ENCODE data around the gene RAPGEF4. TPM values are rescaled to one million over a fixed set of nuclear protein-coding genes. Genes with fewer than 3 reads are reported as not detected.

RAPGEF4 gene
- total RNA-seq, 1 donor from 2014 or later = 6.1 TPM

DNA sequence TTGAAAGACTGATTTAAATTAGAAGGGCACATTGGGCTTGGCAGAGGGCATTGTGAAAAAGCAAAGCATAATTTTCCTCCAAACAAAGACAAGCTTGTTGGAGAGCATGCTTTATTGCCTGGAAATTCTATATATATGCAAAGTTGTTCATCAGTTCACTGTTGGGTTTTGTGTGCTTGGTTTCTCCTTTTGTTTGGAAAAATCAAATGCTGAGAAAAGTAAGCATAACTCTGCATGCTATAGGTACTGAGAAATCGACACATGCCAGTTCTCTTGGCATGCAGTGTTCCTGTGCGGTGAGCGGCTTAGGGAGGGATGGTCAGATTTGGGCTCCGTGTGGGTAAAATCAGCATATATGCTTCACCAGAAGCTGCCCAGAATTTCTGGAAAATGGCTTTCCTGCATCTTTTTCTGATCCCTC lies 161.0 kb downstream of the RAPGEF4 start:
- DNase-seq (ENCODE audit: low read depth, low spot score) = no peak

- DNase-seq (ENCODE audit: low read depth, low spot score) = no peak
Observed at GRCh38 chr2:172900871-172901270, 165.2 kb downstream of the RAPGEF4 start.

DNA sequence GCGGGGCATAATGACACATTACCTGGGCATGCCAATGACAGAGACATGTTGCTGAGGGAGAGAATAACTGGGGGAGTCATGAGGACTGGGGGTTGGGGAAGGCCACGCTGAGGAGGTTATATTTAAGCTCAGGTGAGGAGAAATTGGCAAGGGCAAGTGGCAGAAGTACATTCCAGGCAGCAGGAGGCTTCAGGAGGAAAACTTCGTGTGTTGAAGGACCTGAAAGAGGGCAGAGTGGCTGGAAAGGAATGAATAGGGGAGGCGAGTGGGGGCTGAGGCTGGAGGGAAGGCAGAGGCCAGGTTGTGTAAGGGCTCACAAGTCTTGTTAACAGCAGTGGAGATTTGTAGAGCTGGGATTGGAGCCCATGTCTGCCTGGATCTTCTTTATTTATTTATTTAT lies 166.3 kb downstream of the RAPGEF4 start:
- DNase-seq (ENCODE audit: low read depth, low spot score) = no peak

DNA sequence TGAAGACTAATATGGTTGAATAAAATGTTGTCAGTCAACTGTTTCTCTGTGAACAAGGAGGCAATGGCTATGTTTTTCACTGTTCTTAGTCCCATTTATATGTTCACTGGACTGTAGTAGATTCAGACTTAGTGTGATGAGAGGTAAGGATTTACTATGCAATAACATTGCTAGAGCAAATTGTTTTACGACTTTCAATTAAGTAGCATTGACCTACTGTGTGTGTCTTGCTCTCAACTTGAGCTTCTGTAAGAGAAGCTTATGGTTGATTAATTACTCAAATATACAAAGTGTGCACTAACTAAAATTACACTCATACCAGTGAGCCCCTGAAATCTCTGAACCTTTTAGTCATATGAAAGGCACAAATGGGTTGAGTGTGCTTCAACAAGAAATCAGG lies 168.6 kb downstream of the RAPGEF4 start:
- DNase-seq (ENCODE audit: low read depth, low spot score) = no peak

- no peak for DNase-seq (ENCODE audit: low read depth, low spot score)
Observed at GRCh38 chr2:172905937-172906811, 170.5 kb downstream of the RAPGEF4 start.

DNA sequence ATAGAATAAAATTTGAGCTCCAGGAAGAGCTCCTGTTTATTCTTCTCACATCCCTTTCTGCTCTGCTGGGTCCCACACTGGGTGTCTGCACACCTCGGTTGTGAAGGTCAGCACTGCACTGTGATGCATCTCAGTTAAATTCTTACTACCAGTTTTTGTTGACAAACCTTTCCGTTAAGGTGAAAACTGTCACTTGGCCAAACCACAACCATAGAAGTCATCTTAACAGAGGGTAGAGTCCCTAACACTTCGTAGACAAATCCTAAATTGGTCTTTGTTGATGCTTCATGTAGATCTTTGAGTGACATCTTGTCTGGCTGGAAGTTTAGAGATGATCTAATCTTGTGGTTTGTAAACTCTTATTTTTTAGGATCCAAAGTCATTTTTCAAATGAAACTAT lies 172.6 kb downstream of the RAPGEF4 start:
- no peak for DNase-seq (ENCODE audit: low read depth, low spot score)

DNA sequence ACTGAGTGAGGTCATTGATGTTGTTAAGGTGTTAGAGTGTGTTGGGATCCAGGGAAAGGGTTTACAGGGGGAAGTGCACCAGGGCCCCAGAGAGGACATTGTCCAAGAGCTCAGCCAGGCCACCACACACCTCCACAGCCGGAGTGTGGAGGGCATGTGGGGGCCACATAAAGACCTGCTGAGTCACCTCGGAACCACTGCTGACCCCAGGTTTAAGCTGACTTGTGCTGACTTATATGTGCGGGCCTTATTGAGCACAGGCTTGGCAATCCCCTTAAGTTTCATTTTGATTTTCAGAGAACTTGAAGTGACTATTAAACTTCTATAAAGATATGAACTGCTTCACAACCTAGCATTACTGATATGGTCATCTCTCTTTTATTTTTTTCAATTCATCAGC lies 173.8 kb downstream of the RAPGEF4 start:
- DNase-seq (ENCODE audit: low read depth, low spot score) = no peak

DNA sequence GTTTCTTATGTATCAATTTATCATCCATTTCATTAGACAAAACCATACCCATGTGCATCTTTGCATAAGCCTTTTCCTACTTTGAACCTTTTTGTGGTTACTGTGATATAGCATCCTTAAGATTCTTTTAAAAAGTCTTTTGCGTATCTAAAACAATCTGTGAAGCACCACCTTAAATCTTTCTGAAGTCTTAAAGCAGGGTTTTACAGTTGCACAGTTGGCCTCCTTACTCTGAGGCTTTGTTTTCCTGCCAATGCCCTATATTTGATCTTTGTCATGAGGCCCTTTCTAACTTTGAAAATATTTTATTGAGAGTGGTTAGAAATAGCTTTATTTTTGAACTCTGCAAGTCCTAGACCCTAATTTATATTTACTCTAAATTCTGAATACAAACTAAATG lies 176.6 kb downstream of the RAPGEF4 start:
- no peak for DNase-seq (ENCODE audit: low read depth, low spot score)

DNA sequence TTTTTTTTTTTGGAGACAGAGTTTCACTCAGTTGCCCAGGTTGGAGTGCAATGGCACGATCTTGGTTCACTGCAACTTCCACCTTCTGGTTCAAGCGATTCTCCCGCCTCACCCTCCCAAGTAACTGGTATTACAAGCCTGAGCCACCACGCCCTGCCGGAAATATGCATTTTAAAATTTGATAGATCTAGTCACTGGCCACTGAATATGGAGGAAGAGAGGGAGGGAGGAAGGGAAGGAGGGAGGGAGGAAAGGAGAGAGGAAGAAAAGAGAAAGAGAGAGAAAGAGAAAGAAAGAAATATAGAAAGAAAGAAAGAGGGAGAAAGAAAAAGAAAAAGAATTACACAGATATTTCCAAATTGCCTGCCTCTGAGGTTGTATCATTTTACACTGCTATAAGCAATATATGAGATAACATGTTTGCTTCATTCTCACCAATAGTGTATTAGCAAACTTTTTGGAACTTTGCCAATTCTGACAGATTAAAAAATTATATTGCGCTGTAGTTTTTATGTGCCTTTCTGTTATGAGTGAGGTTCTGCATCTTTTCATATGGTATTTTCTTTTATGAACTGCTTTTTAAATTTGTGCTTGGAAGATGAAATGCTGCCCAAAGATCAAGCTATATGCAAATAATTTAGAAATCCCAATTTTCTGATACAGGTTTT lies 178.8 kb downstream of the RAPGEF4 start:
- DNase-seq (ENCODE audit: low read depth, low spot score) = no peak

DNA sequence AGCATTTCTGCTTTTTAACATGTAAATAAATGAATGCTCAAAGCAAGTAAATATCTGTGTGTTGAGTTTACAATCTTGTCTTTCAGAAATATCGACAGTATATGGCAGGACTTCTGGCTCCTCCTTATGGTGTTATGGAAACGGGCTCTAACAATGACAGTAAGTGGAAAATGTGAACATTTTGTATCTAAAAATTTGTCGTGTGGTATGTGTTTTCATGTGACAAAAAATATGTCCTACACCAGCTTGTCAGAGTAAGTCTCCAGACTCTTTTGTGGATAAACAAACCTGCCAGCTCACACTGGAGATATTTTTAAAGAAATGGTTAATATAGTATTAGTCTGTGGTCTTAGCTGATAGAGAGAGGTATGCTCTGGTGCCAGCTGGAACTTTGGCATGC lies 182.1 kb downstream of the RAPGEF4 start:
- no peak for DNase-seq (ENCODE audit: low read depth, low spot score)

DNA sequence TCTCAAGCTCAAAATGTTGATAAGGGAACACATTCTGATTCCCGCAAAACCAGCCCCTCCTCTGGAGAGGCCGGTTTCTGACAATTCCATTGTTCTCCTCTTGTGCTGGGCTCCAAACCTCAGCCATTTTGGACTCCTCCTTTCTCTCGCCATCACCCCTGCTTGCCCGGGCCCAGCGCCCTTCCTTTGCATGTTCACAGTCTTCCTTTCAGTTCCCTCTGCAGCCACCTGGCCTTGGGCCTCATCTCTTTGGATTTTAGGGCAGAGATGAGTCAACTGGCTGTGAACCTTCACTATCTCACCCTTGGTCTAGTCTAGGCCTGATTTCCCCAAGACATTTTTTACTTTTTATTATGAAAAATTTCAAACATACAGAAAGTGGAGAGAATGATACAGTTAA lies 184.1 kb downstream of the RAPGEF4 start:
- no peak for DNase-seq (ENCODE audit: low read depth, low spot score)

- no peak for DNase-seq (ENCODE audit: low read depth, low spot score)
Observed at GRCh38 chr2:172921532-172922236, 186.0 kb downstream of the RAPGEF4 start.

DNA sequence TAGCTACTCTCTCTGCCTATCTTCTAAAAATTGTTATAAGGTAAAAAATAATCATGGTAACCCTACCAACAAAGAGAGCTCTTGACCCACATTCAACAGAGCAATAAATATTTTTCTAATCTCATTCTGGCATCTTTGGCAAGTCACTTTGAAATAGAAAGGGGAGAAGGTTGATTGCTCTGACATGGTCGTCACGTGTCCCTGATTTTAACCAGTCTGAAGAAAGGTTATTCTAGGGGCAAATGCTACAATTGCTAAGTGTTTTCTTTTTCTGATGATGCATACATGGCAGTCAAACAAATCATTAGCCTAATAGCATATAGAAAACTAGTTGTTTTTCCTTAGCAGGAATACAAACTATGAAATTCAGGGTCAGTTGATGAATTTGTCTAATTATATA lies 186.7 kb downstream of the RAPGEF4 start:
- DNase-seq (ENCODE audit: low read depth, low spot score) = no peak

DNA sequence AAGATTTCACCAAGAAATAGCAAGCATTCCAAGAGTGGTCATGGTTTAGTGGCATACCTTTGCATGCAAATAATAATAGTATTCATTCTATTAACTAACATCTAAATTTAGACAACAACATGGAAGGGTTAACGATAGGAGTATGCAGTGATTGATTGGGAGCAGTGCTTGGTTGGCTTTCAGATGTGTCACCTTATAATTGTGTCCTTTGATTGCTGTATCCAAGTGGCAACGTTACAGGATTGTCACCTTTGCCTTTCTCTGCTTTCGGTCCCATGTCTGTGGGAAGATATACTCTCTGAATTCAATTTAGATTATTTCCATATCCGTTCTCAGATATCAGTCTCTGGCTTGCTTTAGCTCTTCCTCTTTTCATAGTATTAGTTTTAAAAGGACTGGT lies 187.2 kb downstream of the RAPGEF4 start:
- DNase-seq (ENCODE audit: low read depth, low spot score) = no peak

GRCh38 chr2:172924097-172924660 lies 188.5 kb downstream of the RAPGEF4 start:
- DNase-seq (ENCODE audit: low read depth, low spot score) = no peak

DNA sequence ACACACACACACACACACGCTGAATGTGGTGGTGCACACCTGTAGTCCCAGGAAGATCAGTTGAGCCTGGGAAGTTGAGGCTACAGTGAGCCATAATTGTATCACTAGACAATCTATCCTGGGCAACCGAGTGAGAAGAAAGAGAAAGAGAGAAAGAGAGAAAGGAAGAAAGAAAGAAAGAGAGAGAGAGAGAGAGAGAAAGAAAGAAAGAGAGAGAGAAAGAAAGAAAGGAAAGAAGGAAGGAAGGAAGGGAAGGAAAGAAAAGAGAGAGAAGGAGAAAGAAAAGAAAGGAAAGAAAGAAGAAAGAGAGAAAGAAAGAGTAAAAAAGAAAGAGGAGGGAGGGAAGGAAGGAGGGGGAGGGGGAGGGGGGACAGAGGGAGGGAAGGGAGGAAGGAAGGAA lies 190.0 kb downstream of the RAPGEF4 start:
- DNase-seq (ENCODE audit: low read depth, low spot score) = no peak

DNA sequence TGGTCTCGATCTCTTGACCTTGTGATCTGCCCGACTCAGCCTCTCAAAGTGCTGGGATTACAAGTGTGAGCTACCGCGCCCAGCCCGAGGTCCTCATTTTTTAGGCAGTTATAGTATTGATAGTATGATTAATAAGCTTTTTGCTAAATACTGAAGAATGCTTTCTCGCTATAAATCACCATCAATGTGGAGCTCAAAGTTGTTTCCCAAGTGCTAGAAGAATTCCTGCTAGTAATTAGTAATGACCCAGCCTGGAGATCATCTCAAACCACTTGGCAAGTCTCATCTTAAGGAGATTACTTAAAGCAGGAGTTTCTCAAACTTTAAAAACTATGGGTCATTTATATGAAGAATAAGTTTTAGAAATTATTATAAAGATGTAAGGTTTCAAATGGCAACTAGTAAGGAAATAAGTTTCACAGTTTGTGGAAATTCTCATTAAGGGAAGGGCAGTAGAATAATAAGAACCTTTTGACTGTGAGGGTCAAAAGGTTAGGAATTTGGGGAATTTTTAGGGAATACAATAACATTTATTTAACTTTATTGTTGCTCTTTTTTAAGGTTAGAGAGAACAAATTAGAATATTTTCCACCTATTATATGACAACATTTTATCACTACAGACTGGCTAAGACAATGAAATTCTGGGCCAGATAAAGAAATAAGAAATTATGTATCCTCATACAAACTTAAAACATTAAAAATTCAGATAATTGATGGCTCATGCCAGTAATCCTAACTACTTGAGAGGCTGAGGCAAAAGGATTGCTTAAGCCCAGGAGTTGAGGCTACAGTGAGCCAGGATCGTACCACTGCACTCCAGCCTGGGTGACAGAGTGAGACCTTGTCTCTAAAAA lies 191.4 kb downstream of the RAPGEF4 start:
- DNase-seq (ENCODE audit: low read depth, low spot score) = no peak

DNA sequence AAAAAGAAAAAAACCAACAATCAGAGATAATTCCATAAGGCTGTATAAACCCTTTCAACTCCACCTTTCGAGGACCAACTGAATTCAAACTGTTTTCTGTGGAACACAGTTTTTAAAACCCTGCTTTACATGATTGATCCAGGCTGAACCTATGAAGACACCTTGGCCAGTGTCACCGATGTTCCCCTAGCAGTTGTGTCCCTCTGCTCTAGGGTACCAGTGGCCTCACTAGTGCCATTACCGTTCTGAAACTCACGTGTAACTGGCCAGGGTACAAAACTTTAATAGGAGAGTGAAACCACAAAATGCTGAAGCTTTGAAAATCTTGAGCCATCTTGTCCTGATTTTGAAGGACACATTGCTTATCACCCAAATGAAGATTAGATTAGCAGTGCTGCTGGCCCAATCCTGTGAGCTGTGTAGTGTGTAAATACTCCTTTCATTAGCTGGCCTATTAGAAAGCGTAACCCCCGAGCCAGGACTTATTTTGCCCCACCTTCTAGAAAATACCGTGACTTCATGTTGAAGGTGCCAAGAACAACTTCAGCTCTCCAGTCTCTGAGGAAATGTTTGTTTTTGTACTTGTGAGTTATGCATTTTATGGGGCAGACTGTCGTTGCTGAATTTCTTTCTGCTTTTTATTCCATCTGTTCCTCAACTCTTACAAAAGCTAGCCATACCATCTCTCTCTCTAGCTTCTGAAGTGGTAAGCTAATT lies 192.2 kb downstream of the RAPGEF4 start:
- peak; percentile 73 for DNase-seq (ENCODE audit: low read depth, low spot score)

- DNase-seq (ENCODE audit: low read depth, low spot score) = peak; percentile 37
Observed at GRCh38 chr2:172928756-172929155, 193.1 kb downstream of the RAPGEF4 start.

GRCh38 chr2:172929644-172930043 lies 194.0 kb downstream of the RAPGEF4 start:
- no peak for DNase-seq (ENCODE audit: low read depth, low spot score)
